Sigmoid colon (tissue), 4 donors: Measurements from ENCODE around the gene SERINC1.

Source experiments
- CTCF ChIP-seq, 4 experiments: fragments of 450-650 bp in 3 of 4; fragments of 200-600 bp in 1 of 4; IDR thresholded peaks; one replicate each; pipeline ENCODE4 v1.5.1; 2016 to 2019; ENCODE audit warnings: antibody characterized with exemption in 4 of 4, mild to moderate bottlenecking in 3 of 4, moderate library complexity in 2 of 4
- EP300 ChIP-seq, 4 donors: sonication (generic); formaldehyde crosslinking; IDR thresholded peaks; one replicate each; pipeline ENCODE4 v1.6.1; 2017; ENCODE audit warnings: antibody characterized with exemption in 4 of 4

GRCh38 chr6:122459240-122459639, 12.4 kb downstream of the SERINC1 start:
- no peak for TF ChIP-seq CTCF (IDR thresholded peaks at IDR 0.05)
- TF ChIP-seq EP300 (IDR thresholded peaks at IDR 0.05): no peak
